Spleen (tissue), 7 donors: ENCODE data around the gene FBXO11.

Source experiments
- POLR2A ChIP-seq, 3 donors: fragments of 450-650 bp; IDR thresholded peaks; one replicate each; pipeline ENCODE4 v1.5.1; 2017; ENCODE audit warnings: antibody characterized with exemption in 3 of 3, mild to moderate bottlenecking in 1 of 3
- POLR2AphosphoS5 ChIP-seq, 3 donors: sonication (generic); formaldehyde crosslinking; IDR thresholded peaks; one replicate each; pipeline ENCODE4 v1.5.1; 2017; ENCODE audit warnings: antibody characterized with exemption in 3 of 3
- TF ChIP-seq, protein P1 (sequence below), 11 experiments: fragments of 200-600 bp in 7 of 11; fragments of 450-650 bp in 4 of 11; sonication (generic) in 4 of 11; IDR thresholded peaks in 8 of 11; conservative IDR thresholded peaks in 3 of 11; 1 replicate in 7 of 11; 2 replicates in 4 of 11; pipeline versions ENCODE4 v1.4.0 to v1.8.0; 2016 to 2021; ENCODE audit warnings: antibody characterized with exemption in 11 of 11, inconsistent platforms in 4 of 11, mild to moderate bottlenecking in 1 of 11
- donor health status: DM: no; HTN: no; CAD: no; lungs with moderate emphysema.
- donor health status: DM: no; HTN: no; CAD: no.
- donor health status: DM: no; HTN: no; CAD: no.

DNA sequence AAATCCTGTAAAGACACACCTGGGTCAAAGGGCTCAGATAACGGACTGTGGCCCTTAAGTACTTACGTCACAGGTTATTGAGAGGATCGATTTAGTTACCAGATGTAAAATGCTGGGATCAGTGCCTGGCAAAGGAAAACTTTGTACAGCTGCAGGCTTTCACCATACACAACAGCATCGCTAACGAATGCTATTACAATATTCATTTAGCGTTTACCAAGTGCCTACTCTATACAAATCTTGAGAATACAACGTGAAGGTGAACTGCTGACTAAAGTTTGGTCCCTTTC lies 124.0 kb downstream of the FBXO11 start:
- TF ChIP-seq, protein P1, sequence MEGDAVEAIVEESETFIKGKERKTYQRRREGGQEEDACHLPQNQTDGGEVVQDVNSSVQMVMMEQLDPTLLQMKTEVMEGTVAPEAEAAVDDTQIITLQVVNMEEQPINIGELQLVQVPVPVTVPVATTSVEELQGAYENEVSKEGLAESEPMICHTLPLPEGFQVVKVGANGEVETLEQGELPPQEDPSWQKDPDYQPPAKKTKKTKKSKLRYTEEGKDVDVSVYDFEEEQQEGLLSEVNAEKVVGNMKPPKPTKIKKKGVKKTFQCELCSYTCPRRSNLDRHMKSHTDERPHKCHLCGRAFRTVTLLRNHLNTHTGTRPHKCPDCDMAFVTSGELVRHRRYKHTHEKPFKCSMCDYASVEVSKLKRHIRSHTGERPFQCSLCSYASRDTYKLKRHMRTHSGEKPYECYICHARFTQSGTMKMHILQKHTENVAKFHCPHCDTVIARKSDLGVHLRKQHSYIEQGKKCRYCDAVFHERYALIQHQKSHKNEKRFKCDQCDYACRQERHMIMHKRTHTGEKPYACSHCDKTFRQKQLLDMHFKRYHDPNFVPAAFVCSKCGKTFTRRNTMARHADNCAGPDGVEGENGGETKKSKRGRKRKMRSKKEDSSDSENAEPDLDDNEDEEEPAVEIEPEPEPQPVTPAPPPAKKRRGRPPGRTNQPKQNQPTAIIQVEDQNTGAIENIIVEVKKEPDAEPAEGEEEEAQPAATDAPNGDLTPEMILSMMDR (IDR thresholded peaks at IDR 0.05 in 8 of 11, conservative IDR thresholded peaks at IDR 0.05 in 3 of 11) = no peak
- TF ChIP-seq POLR2A (IDR thresholded peaks at IDR 0.05) (no peak), POLR2AphosphoS5 (IDR thresholded peaks at IDR 0.05) (no peak)
